Mesendoderm (in vitro differentiated cells): ENCODE data around the gene SAPCD1.

Experiments used
- DNase-seq: peaks from one replicate; pipeline ENCODE4 v3.0.0; 2013
- H2AK5ac ChIP-seq: 2 replicates; pipeline ENCODE4 v1.6.1; 2013; ENCODE audit warnings: low read length, inconsistent platforms
- H2BK120ac ChIP-seq: 2 replicates; pipeline ENCODE4 v1.6.1; 2013; ENCODE audit warnings: low read depth, mild to moderate bottlenecking, low read length, moderate library complexity, mixed read lengths
- H2BK15ac ChIP-seq: replicated peaks from 2 replicates; pipeline ENCODE4 v1.6.1; 2013; ENCODE audit warnings: low read depth, mild to moderate bottlenecking, moderate library complexity
- H2BK5ac ChIP-seq: 2 replicates; pipeline ENCODE4 v1.6.1; 2013; ENCODE audit warnings: low read length, inconsistent platforms
- H3K18ac ChIP-seq: 2 replicates; pipeline ENCODE4 v1.6.1; 2013; ENCODE audit warnings: mild to moderate bottlenecking, low read length, mixed read lengths
- H3K23ac ChIP-seq: one replicate; pipeline ENCODE4 v1.6.1; 2013; ENCODE audit warnings: low read length
- H3K27ac ChIP-seq: 2 replicates; pipeline ENCODE4 v1.5.1; 2013; ENCODE audit warnings: low read depth, mild to moderate bottlenecking, inconsistent platforms, low read length, moderate library complexity
- H3K27me3 ChIP-seq: 2 replicates; pipeline ENCODE4 v1.6.1; 2013; ENCODE audit warnings: low read length, control low read depth, mild to moderate bottlenecking, inconsistent platforms; ENCODE audit not compliant: insufficient read depth, poor library complexity
- H3K36me3 ChIP-seq: 2 replicates; pipeline ENCODE4 v1.6.1; 2013; ENCODE audit warnings: low read length, inconsistent platforms; ENCODE audit not compliant: control insufficient read depth, insufficient read depth
- H3K4ac ChIP-seq: one replicate; pipeline ENCODE4 v1.6.1; 2013; ENCODE audit warnings: low read depth, mild to moderate bottlenecking, low read length, moderate library complexity
- H3K4me1 ChIP-seq: 2 replicates; pipeline ENCODE4 v1.6.1; 2013; ENCODE audit warnings: low read depth, low read length, inconsistent platforms; ENCODE audit not compliant: control insufficient read depth
- H3K4me2 ChIP-seq: 2 replicates; pipeline ENCODE4 v1.6.1; 2013; ENCODE audit warnings: low read length
- H3K4me3 ChIP-seq: 2 replicates; pipeline ENCODE4 v1.5.1; 2013; ENCODE audit warnings: mild to moderate bottlenecking, low read length
- H3K56ac ChIP-seq: one replicate; pipeline ENCODE4 v1.6.1; 2013; ENCODE audit warnings: low read length
- H3K79me1 ChIP-seq: 2 replicates; pipeline ENCODE4 v1.6.1; 2013; ENCODE audit warnings: low read length, inconsistent platforms
- H3K79me2 ChIP-seq: 2 replicates; pipeline ENCODE4 v1.6.1; 2013; ENCODE audit warnings: mild to moderate bottlenecking, low read length; ENCODE audit not compliant: control insufficient read depth, insufficient read depth
- H3K9ac ChIP-seq: 2 replicates; pipeline ENCODE4 v1.6.1; 2013; ENCODE audit warnings: low read length, inconsistent platforms
- H4K5ac ChIP-seq: one replicate; pipeline ENCODE4 v1.6.1; 2013; ENCODE audit warnings: low read length
- H4K8ac ChIP-seq: one replicate; pipeline ENCODE4 v1.6.1; 2013; ENCODE audit warnings: low read depth, mild to moderate bottlenecking, control low read depth, low read length, moderate library complexity
- WGBS: extraction: QIAGEN DNeasy Blood & Tissue Kit; methylation state at CpG from one replicate; pipeline ENCODE4 v1.1.7; 2013; ENCODE audit warnings: low lambda C conversion rate, missing lambda C conversion rate; ENCODE audit not compliant: insufficient coverage; ENCODE audit errors: extremely low coverage; 5-methylcytosine and 5-hydroxymethylcytosine counted together

Gene SAPCD1

DNA sequence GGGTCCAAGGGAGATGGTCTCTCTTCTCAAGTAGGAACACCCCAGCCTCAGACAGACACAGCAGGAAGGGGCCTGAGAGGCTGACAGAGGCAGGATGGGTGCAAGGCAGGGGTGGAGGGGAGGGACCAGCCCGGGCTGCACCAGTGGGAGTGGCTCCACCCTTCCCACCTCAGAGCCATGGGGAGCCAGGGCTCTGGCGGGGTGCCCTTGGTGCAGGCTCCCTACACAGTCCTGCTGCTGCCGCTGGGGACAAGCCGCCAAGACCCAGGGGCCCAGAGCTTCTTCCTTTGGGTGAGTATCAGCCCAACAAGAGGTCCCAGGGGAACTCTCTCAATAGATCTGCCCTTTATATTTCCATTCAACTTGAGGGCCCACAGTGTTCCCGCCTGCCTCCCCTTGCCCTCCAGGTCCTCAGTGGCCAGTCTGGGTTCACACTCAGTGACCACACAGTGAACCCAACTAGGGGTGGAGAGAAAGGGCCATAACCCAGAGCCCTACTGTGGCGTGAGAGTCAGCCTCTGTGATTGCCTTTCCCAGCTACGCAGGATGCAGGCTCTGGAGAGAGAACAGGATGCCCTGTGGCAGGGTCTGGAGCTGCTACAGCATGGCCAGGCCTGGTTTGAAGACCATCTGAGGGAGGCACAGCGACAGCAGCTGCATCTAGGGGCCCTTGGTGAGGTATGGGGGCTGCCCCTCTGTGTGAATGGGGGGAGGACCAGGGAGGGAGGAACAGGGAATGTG is 592 bp downstream of the SAPCD1 start:
- H3K56ac ChIP-seq, result peak overlapping the region; percentile 46
- no peak for DNase-seq
- no peak overlapping the region for H2AK5ac ChIP-seq
- H4K5ac ChIP-seq, result no peak overlapping the region
- H3K79me2 ChIP-seq, result no peaks in the 10 kb centered on the region
- H2BK15ac ChIP-seq, result no peak overlapping the region
- peaks cover 5% of the 10 kb centered on the region for H3K4me1 ChIP-seq
- H4K8ac ChIP-seq, result no peak overlapping the region
- no peak overlapping the region for H2BK5ac ChIP-seq
- no peak overlapping the region for H3K18ac ChIP-seq
- H3K4me2 ChIP-seq, result no peak overlapping the region
- no peak overlapping the region for H3K4ac ChIP-seq
- H3K9ac ChIP-seq, result peak overlapping the region; percentile 15
- H3K36me3 ChIP-seq, result no peaks in the 10 kb centered on the region
- no peak overlapping the region for H3K4me3 ChIP-seq
- no peak overlapping the region for H3K23ac ChIP-seq
- H3K27ac ChIP-seq, result peak overlapping the region; percentile 25
- no peaks in the 10 kb centered on the region for H3K79me1 ChIP-seq
- no peaks in the 10 kb centered on the region for H3K27me3 ChIP-seq
- H2BK120ac ChIP-seq, result no peak overlapping the region
- WGBS, result no CpG with 5 or more reads among the region's 8 CpGs

DNA sequence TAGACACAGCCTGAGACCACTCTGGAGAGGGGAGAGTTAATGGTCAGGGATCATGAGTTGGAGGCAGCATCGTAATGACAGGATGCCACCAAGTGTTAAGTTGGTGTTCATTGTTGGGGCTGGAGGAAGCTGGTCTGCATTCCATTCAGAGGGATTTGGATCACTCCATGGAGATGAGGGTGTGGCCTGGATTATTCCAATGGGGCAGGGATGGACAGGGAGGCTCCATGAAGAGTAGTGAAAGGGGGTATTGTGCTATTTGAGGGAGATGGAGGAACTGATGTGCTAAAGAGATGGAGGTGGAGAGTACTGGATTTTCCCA is 1.1 kb downstream of the SAPCD1 start:
- Histone ChIP-seq H3K9ac (peak overlapping the region; percentile 15), H2BK15ac (no peak overlapping the region), H2BK5ac (no peak overlapping the region), H3K4me1 (peaks cover 5% of the 10 kb centered on the region), H2BK120ac (no peak overlapping the region), H3K79me2 (no peaks in the 10 kb centered on the region), H2AK5ac (no peak overlapping the region), H3K18ac (no peak overlapping the region), H3K27ac (peak overlapping the region; percentile 25), H3K27me3 (no peaks in the 10 kb centered on the region), H3K4ac (no peak overlapping the region), H3K23ac (no peak overlapping the region), H3K4me3 (no peak overlapping the region), H4K5ac (no peak overlapping the region), H4K8ac (no peak overlapping the region), H3K79me1 (no peaks in the 10 kb centered on the region), H3K56ac (no peak overlapping the region), H3K36me3 (no peaks in the 10 kb centered on the region), H3K4me2 (no peak overlapping the region)
- no CpG with 5 or more reads among the region's 1 CpG for WGBS
- peak; percentile 95 for DNase-seq

DNA sequence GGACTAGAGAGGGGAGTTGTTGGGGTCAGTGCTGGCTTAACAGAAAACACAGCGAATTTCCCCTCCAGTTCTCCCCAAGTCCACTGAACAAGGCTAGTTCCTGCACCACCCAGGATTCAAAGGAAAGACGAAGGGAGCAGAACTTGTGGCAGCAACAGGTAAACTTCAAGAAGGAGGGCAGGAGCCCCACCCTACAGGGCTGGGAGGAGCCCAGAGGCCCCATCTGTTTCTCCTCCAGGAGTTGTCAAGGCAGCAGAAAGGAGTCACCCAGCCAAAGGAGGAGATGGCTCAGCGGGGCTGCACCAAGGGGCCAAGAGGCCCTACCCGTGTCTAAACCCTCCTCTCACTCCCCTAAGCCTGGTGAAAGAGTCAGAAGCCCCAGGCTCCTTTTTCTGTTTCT is 1.7 kb downstream of the SAPCD1 start:
- H3K4me3 ChIP-seq, result no peak overlapping the region
- H4K8ac ChIP-seq, result no peak overlapping the region
- no peak overlapping the region for H2BK5ac ChIP-seq
- H3K4ac ChIP-seq, result no peak overlapping the region
- no peaks in the 10 kb centered on the region for H3K36me3 ChIP-seq
- H3K9ac ChIP-seq, result no peak overlapping the region
- H3K79me1 ChIP-seq, result no peaks in the 10 kb centered on the region
- H2BK120ac ChIP-seq, result no peak overlapping the region
- no peak overlapping the region for H3K56ac ChIP-seq
- no peaks in the 10 kb centered on the region for H3K27me3 ChIP-seq
- H3K23ac ChIP-seq, result no peak overlapping the region
- no peak overlapping the region for H3K27ac ChIP-seq
- H3K4me2 ChIP-seq, result no peak overlapping the region
- no peak overlapping the region for H3K18ac ChIP-seq
- no CpG with 5 or more reads among the region's 4 CpGs for WGBS
- H2AK5ac ChIP-seq, result no peak overlapping the region
- DNase-seq, result no peak
- H4K5ac ChIP-seq, result no peak overlapping the region
- H3K79me2 ChIP-seq, result no peaks in the 10 kb centered on the region
- H2BK15ac ChIP-seq, result no peak overlapping the region
- peaks cover 5% of the 10 kb centered on the region for H3K4me1 ChIP-seq

DNA sequence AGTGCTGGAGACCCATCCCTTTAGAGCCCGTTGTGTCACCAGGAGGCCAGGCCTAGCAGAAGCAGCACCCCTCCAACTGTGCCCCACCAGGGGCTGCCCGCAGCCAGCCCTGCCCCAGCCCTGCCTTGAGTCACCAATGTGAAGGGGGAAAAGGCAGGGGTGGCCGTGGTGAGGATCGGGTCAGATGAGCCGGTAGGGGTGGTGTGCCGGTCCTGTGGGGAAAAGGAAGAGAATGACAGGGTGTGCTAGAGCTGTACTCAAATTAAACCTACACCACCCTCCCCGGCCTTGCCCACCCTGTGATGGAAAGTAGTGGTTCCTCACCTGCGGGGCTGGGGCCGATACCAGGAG is 3.1 kb downstream of the SAPCD1 start:
- Histone ChIP-seq H2BK15ac (no peak overlapping the region), H4K5ac (no peak overlapping the region), H3K27ac (no peak overlapping the region), H3K4me1 (peaks cover 5% of the 10 kb centered on the region), H3K4me2 (no peak overlapping the region), H3K27me3 (no peaks in the 10 kb centered on the region), H3K79me1 (no peaks in the 10 kb centered on the region), H3K56ac (peak overlapping the region; percentile 49), H3K9ac (no peak overlapping the region), H2AK5ac (no peak overlapping the region), H3K36me3 (no peaks in the 10 kb centered on the region), H3K79me2 (no peaks in the 10 kb centered on the region), H4K8ac (no peak overlapping the region), H3K4me3 (no peak overlapping the region), H3K18ac (no peak overlapping the region), H2BK120ac (no peak overlapping the region), H3K4ac (no peak overlapping the region), H3K23ac (no peak overlapping the region), H2BK5ac (no peak overlapping the region)
- WGBS, result no CpG with 5 or more reads among the region's 9 CpGs
- no peak for DNase-seq

DNA sequence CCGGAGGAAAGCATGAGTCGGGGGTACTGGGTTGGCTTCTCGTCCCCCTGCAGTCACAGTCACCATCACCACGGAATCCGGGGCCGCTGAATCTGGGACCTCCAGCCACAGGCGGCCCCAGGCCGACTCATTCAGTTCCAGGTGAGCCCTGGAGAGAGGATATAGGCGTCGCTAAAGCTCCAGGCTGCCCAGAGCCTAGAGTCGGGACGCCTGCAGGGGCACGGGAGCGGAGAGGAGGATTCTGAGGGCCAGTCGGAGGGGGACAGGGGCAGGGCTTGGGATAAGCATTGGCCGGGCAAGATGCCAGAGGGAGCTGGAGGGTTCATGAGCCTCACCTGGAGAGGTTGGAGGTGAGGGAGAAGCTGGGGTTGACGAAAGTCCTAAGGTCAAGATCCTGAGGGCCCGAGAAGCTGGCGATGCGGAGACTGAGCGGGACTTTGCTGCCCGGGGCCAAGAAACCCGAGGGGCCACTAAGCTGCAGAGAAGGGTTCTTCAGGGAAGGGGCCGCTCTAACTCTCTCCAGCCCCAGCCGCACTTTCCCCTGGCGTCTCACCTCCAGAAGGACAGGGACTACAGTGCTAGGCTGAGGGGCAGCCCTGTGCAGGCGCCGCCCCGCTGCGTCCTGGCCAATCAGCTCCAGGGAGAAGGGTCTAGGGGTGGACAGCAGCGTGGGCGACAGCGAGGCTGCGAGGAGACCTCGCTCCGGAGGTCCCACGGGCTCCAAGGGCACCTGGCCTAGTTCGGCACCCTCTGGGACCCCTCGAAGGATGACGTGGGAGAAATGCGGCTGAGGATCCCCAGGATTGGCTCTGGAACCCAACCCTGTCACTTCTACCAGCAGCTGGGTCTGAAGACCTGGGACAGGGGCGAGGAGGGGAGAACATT is 3.7 kb downstream of the SAPCD1 start:
- Histone ChIP-seq H2AK5ac (no peak overlapping the region), H4K5ac (no peak overlapping the region), H2BK5ac (no peak overlapping the region), H3K27ac (no peak overlapping the region), H3K4me2 (peak overlapping the region; percentile 21), H3K79me2 (no peaks in the 10 kb centered on the region), H3K4ac (no peak overlapping the region), H4K8ac (no peak overlapping the region), H3K9ac (peak overlapping the region; percentile 56), H3K23ac (no peak overlapping the region), H3K56ac (peak overlapping the region; percentile 72), H3K27me3 (no peaks in the 10 kb centered on the region), H3K36me3 (no peaks in the 10 kb centered on the region), H3K4me3 (no peak overlapping the region), H2BK15ac (no peak overlapping the region), H3K4me1 (peaks cover 5% of the 10 kb centered on the region), H2BK120ac (no peak overlapping the region), H3K18ac (no peak overlapping the region), H3K79me1 (no peaks in the 10 kb centered on the region)
- peak; percentile 76 for DNase-seq
- WGBS, result no CpG with 5 or more reads among the region's 42 CpGs
